ENCODE results near the gene FAM83C. TPM values are rescaled to one million over a fixed set of nuclear protein-coding genes. Genes with fewer than 3 reads are reported as not detected.
"Not testable (repeated sequence)": the region's sequence is repeated elsewhere in the genome, so short reads cannot be mapped to it uniquely, and the experiment has no call there.

The FAM83C gene
- total RNA-seq, 1 experiment from 2014 or later: not detected

GRCh38 chr20:35326021-35326739, 34.0 kb upstream of the FAM83C start:
- DNase-seq: no peak
- H3K9me3 ChIP-seq (replicated peaks): no peaks in the 10 kb centered on the region
- H3K36me3 ChIP-seq: no peaks in the 10 kb centered on the region
- peaks cover 10% of the 10 kb centered on the region for H3K4me1 ChIP-seq
- H3K4me3 ChIP-seq: no peak overlapping the region
- H3K27me3 ChIP-seq: no peaks in the 10 kb centered on the region
- no peak overlapping the region for H3K27ac ChIP-seq

GRCh38 chr20:35325401-35325800, 33.2 kb upstream of the FAM83C start:
- Histone ChIP-seq H3K9me3 (replicated peaks) (no peaks in the 10 kb centered on the region), H3K4me1 (peaks cover 17% of the 10 kb centered on the region), H3K27me3 (no peaks in the 10 kb centered on the region), H3K36me3 (no peaks in the 10 kb centered on the region), H3K4me3 (no peak overlapping the region), H3K27ac (no peak overlapping the region)
- no peak for DNase-seq

- Histone ChIP-seq H3K4me3 (no peak overlapping the region), H3K27me3 (no peaks in the 10 kb centered on the region), H3K36me3 (no peaks in the 10 kb centered on the region), H3K4me1 (peaks cover 51% of the 10 kb centered on the region), H3K9me3 (replicated peaks) (no peaks in the 10 kb centered on the region), H3K27ac (peak overlapping the region; percentile 65; the same call in 1 of the 2 replicates)
- peak; percentile 48 to 50 for DNase-seq
Measured at GRCh38 chr20:35320396-35321126, 28.3 kb upstream of the FAM83C start.

GRCh38 chr20:35319871-35320197, 27.6 kb upstream of the FAM83C start:
- Histone ChIP-seq H3K4me1 (peaks cover 58% of the 10 kb centered on the region), H3K9me3 (replicated peaks) (no peaks in the 10 kb centered on the region), H3K4me3 (no peak overlapping the region), H3K27ac (peak overlapping the region; percentile 65; the same call in 1 of the 2 replicates), H3K27me3 (no peaks in the 10 kb centered on the region), H3K36me3 (no peaks in the 10 kb centered on the region)
- DNase-seq: no peak

- Histone ChIP-seq H3K27ac (peak overlapping the region; percentile 65), H3K36me3 (no peaks in the 10 kb centered on the region), H3K4me3 (no peak overlapping the region), H3K4me1 (peaks cover 63% of the 10 kb centered on the region), H3K27me3 (no peaks in the 10 kb centered on the region), H3K9me3 (replicated peaks) (no peaks in the 10 kb centered on the region)
- DNase-seq: peak; percentile 52 to 62
Measured at GRCh38 chr20:35319192-35319870, 27.1 kb upstream of the FAM83C start.

GRCh38 chr20:35318502-35319157, 26.4 kb upstream of the FAM83C start:
- H3K36me3 ChIP-seq: no peaks in the 10 kb centered on the region
- H3K27me3 ChIP-seq: no peaks in the 10 kb centered on the region
- H3K27ac ChIP-seq: peak overlapping the region; percentile 65
- no peaks in the 10 kb centered on the region for H3K9me3 ChIP-seq (replicated peaks)
- peak; percentile 86 to 88 for DNase-seq
- peaks cover 70% of the 10 kb centered on the region for H3K4me1 ChIP-seq
- H3K4me3 ChIP-seq: no peak overlapping the region

GRCh38 chr20:35317416-35318210, 25.4 kb upstream of the FAM83C start:
- Histone ChIP-seq H3K27ac (peak overlapping the region; percentile 65), H3K27me3 (no peaks in the 10 kb centered on the region), H3K36me3 (no peaks in the 10 kb centered on the region), H3K4me1 (peaks cover 79% of the 10 kb centered on the region), H3K9me3 (replicated peaks) (no peaks in the 10 kb centered on the region), H3K4me3 (no peak overlapping the region)
- peak; percentile 46 to 69 for DNase-seq

- H3K36me3 ChIP-seq: no peaks in the 10 kb centered on the region
- no peaks in the 10 kb centered on the region for H3K9me3 ChIP-seq (replicated peaks)
- H3K27me3 ChIP-seq: no peaks in the 10 kb centered on the region
- peaks cover 94% of the 10 kb centered on the region for H3K4me1 ChIP-seq
- H3K27ac ChIP-seq: peak overlapping the region; percentile 46; the same call in 1 of the 2 replicates
- H3K4me3 ChIP-seq: no peak overlapping the region
- peak in 1 of 2 experiments; percentile 65 for DNase-seq
Measured at GRCh38 chr20:35316086-35316485, 23.9 kb upstream of the FAM83C start.

- H3K9me3 ChIP-seq (replicated peaks); H3K36me3 ChIP-seq; DNase-seq; H3K27me3 ChIP-seq; H3K4me3 ChIP-seq: not testable (repeated sequence)
- Histone ChIP-seq H3K27ac (peak overlapping the region; percentile 46; the same call in 1 of the 2 replicates), H3K4me1 (peaks cover 92% of the 10 kb centered on the region)
Measured at GRCh38 chr20:35315632-35316020, 23.4 kb upstream of the FAM83C start.

- H3K4me1 ChIP-seq: peaks cover 86% of the 10 kb centered on the region
- no peaks in the 10 kb centered on the region for H3K27me3 ChIP-seq
- no peak overlapping the region for H3K4me3 ChIP-seq
- H3K27ac ChIP-seq: peak overlapping the region; percentile 46
- no peaks in the 10 kb centered on the region for H3K9me3 ChIP-seq (replicated peaks)
- no peak for DNase-seq
- no peaks in the 10 kb centered on the region for H3K36me3 ChIP-seq
Measured at GRCh38 chr20:35314816-35315631, 22.8 kb upstream of the FAM83C start.

- Histone ChIP-seq H3K9me3 (replicated peaks) (no peaks in the 10 kb centered on the region), H3K36me3 (no peaks in the 10 kb centered on the region), H3K4me3 (no peak overlapping the region), H3K4me1 (peaks cover 74% of the 10 kb centered on the region), H3K27ac (peak overlapping the region; percentile 40), H3K27me3 (no peaks in the 10 kb centered on the region)
- peak; percentile 70 to 82 for DNase-seq
Measured at GRCh38 chr20:35312318-35312717, 20.1 kb upstream of the FAM83C start.

- no peak for DNase-seq
- no peak overlapping the region for H3K4me3 ChIP-seq
- H3K27me3 ChIP-seq: no peaks in the 10 kb centered on the region
- no peaks in the 10 kb centered on the region for H3K36me3 ChIP-seq
- H3K4me1 ChIP-seq: peaks cover 75% of the 10 kb centered on the region
- H3K9me3 ChIP-seq (replicated peaks): no peaks in the 10 kb centered on the region
- peak overlapping the region; percentile 40 for H3K27ac ChIP-seq
Measured at GRCh38 chr20:35311822-35312221, 19.6 kb upstream of the FAM83C start.

GRCh38 chr20:35311409-35311808, 19.2 kb upstream of the FAM83C start:
- no peaks in the 10 kb centered on the region for H3K9me3 ChIP-seq (replicated peaks)
- H3K4me3 ChIP-seq: no peak overlapping the region
- peak; percentile 62 to 66 for DNase-seq
- H3K27me3 ChIP-seq: no peaks in the 10 kb centered on the region
- H3K27ac ChIP-seq: peak overlapping the region; percentile 40
- H3K36me3 ChIP-seq: no peaks in the 10 kb centered on the region
- H3K4me1 ChIP-seq: peaks cover 78% of the 10 kb centered on the region

All from SJCRH30 (cell line).